Endothelial cell of umbilical vein (primary cell): ENCODE data around the gene PTMA. TPM values are rescaled to one million over a fixed set of nuclear protein-coding genes. Genes with fewer than 3 reads are reported as not detected.

Experiments
- BruUV-seq: library from RNA; stranded (reverse); fragments of 400-500 nt; replicated peaks from 2 replicates; lab custom pipeline; 2021; lab: Mats Ljungman, UMichigan
- CTCF ChIA-PET: fragments of 300-600, 350-600 bp; sonication (Branson Sonifier 250); formaldehyde crosslinking; loops from one replicate; lab custom pipeline; 2021; ENCODE audit warnings: antibody characterized with exemption, inconsistent platforms; lab: Charles Lee
- POLR2A ChIA-PET: fragments of 300-600, 350-600 bp; sonication (Branson Sonifier 250); formaldehyde crosslinking; loops from one replicate; lab custom pipeline; 2021; ENCODE audit warnings: antibody characterized with exemption, inconsistent platforms; lab: Charles Lee
- DNase-seq: peaks from one replicate; pipeline ENCODE4 v3.0.0-alpha.2; 2011; ENCODE audit warnings: low read depth, low spot score
- FAIRE-seq: peaks from 2 replicates; lab custom pipeline; 2011; peaks lifted over from hg19 to GRCh38; lab: Jason Lieb, UNC
- H2AFZ ChIP-seq: 2 replicates; pipeline ENCODE4 v1.6.0; 2012; ENCODE audit warnings: low read depth, low read length, control low read depth, inconsistent platforms
- H3K27ac ChIP-seq: 2 replicates; pipeline ENCODE4 v1.5.1; 2011; ENCODE audit warnings: low read depth, mild to moderate bottlenecking, control low read depth, low read length, moderate library complexity; ENCODE audit not compliant: insufficient read depth
- H3K27me3 ChIP-seq, 2 experiments: 2 replicates each; pipeline versions ENCODE4 v1.6.0 to v1.6.1; 2011; ENCODE audit warnings: low read length in 2 of 2, mixed read lengths in 1 of 2; ENCODE audit not compliant: control insufficient read depth in 2 of 2, insufficient read depth in 2 of 2
- H3K36me3 ChIP-seq, 2 experiments: 2 replicates in 1 of 2; 3 replicates in 1 of 2; pipeline ENCODE4 v1.5.1; 2011; ENCODE audit warnings: low read length in 2 of 2, mild to moderate bottlenecking in 1 of 2, moderate library complexity in 1 of 2; ENCODE audit not compliant: control insufficient read depth in 2 of 2, insufficient read depth in 2 of 2; ENCODE audit errors: extremely low read depth in 1 of 2
- H3K4me1 ChIP-seq: 3 replicates; pipeline ENCODE4 v1.5.1; 2011; ENCODE audit warnings: mild to moderate bottlenecking, low read length; ENCODE audit not compliant: control insufficient read depth, insufficient read depth; ENCODE audit errors: extremely low read depth
- H3K4me2 ChIP-seq: 2 replicates; pipeline ENCODE4 v1.6.1; 2011; ENCODE audit warnings: low read length, control low read depth, mixed read lengths; ENCODE audit not compliant: insufficient read depth
- H3K4me3 ChIP-seq, 3 experiments: fragments of 200-600 bp in 1 of 3; sonication (generic), shearing (Covaris generic) in 1 of 3; replicated peaks in 1 of 3; 2 replicates each; pipeline ENCODE4 v1.5.1; 2011 to 2016; ENCODE audit warnings: control low read depth in 3 of 3, low read length in 3 of 3, mild to moderate bottlenecking in 2 of 3, inconsistent platforms in 1 of 3, low read depth in 1 of 3, moderate library complexity in 1 of 3; ENCODE audit not compliant: insufficient read depth in 1 of 3
- H3K79me2 ChIP-seq: 2 replicates; pipeline ENCODE4 v1.6.0; 2012; ENCODE audit warnings: low read length, inconsistent platforms; ENCODE audit not compliant: control insufficient read depth, insufficient read depth
- H3K9ac ChIP-seq: replicated peaks from 2 replicates; pipeline ENCODE3; 2011; ENCODE audit warnings: low read length, control low read depth; ENCODE audit not compliant: insufficient read depth; ENCODE audit errors: extremely low read depth
- H3K9me1 ChIP-seq: replicated peaks from 3 replicates; pipeline ENCODE4 v1.6.0; 2011; ENCODE audit warnings: mild to moderate bottlenecking, low read length; ENCODE audit not compliant: control insufficient read depth, insufficient read depth; ENCODE audit errors: extremely low read depth
- H3K9me3 ChIP-seq: replicated peaks from 2 replicates; pipeline ENCODE4 v1.5.1; 2012; ENCODE audit warnings: low read length, inconsistent platforms; ENCODE audit not compliant: control insufficient read depth, insufficient read depth
- H4K20me1 ChIP-seq: replicated peaks from 2 replicates; pipeline ENCODE3; 2011; ENCODE audit warnings: mild to moderate bottlenecking, low read length; ENCODE audit not compliant: control insufficient read depth, insufficient read depth; ENCODE audit errors: extremely low read depth
- CTCF ChIP-seq, 2 donors: IDR thresholded peaks; 1 replicate in 1 of 2; 2 replicates in 1 of 2; pipeline ENCODE4 v1.5.1; 2011; ENCODE audit warnings: low read length in 2 of 2, mild to moderate bottlenecking in 2 of 2, moderate library complexity in 2 of 2, control low read depth in 1 of 2, inconsistent platforms in 1 of 2, low read depth in 1 of 2; ENCODE audit not compliant: insufficient read depth in 1 of 2; ENCODE audit errors: extremely low read depth in 1 of 2
- EZH2 ChIP-seq: IDR thresholded peaks from 2 replicates; pipeline ENCODE4 v1.6.1; 2012; ENCODE audit warnings: borderline replicate concordance, low read depth, mild to moderate bottlenecking, moderate library complexity, low read length, inconsistent platforms; ENCODE audit not compliant: severe bottlenecking
- FOS ChIP-seq: IDR thresholded peaks from 2 replicates; pipeline ENCODE4 v1.6.1; 2011; ENCODE audit warnings: mild to moderate bottlenecking, low read length, moderate library complexity, borderline replicate concordance; ENCODE audit not compliant: insufficient read depth
- GATA2 ChIP-seq: IDR thresholded peaks from 2 replicates; pipeline ENCODE4 v1.7.0; 2011; ENCODE audit warnings: low read depth, mild to moderate bottlenecking, moderate library complexity, mixed read lengths, low read length; ENCODE audit not compliant: insufficient read length, insufficient read depth
- JUN ChIP-seq: IDR thresholded peaks from 2 replicates; pipeline ENCODE4 v1.6.1; 2011; ENCODE audit warnings: borderline replicate concordance, low read depth; ENCODE audit not compliant: insufficient read length, insufficient read depth
- MYC ChIP-seq: IDR thresholded peaks from one replicate; pipeline ENCODE4 v1.6.1; 2011; ENCODE audit warnings: mild to moderate bottlenecking, low read depth, low read length
- POLR2A ChIP-seq: IDR thresholded peaks from 2 replicates; pipeline ENCODE4 v1.6.1; 2012; ENCODE audit warnings: low read depth, mild to moderate bottlenecking, control low read depth, low read length
- POLR2AphosphoS5 ChIP-seq: IDR thresholded peaks from 2 replicates; pipeline ENCODE4 v1.6.1; 2012; ENCODE audit warnings: low read depth, mild to moderate bottlenecking, control low read depth, low read length, moderate library complexity; ENCODE audit not compliant: insufficient read depth
- dilution Hi-C: fragments of 300-500 bp; cut with MboI; formaldehyde crosslinking; loops from one replicate; pipeline ENCODE4 v1.15.0; 2019; ENCODE audit warnings: low sequenced_read_pairs; ENCODE audit not compliant: extremely low pct_ligation_motif_present
- intact Hi-C: fragments of 100-400 bp; cut with micrococcal nuclease; formaldehyde crosslinking; loops from one replicate; pipeline ENCODE4 v1.10.0; 2022
- polyA plus RNA-seq, 4 experiments: library from polyadenylated mRNA; depleted of rRNA in 3 of 4; stranded (reverse) in 3 of 4; unstranded in 1 of 4; fragments of >200 nt; gene quantifications; 2 replicates each; pipeline versions ENCODE4 v1.2.1 to v1.2.3, GENCODE V29; 2011 to 2012; ENCODE audit warnings: missing spikeins in 1 of 4
- total RNA-seq: library from RNA; stranded (reverse); gene quantifications from 2 replicates; pipeline ENCODE4 v1.2.3, GENCODE V29; 2021
- TF ChIP-seq, protein P1 (sequence below): IDR thresholded peaks from 2 replicates; pipeline ENCODE4 v1.6.1; 2011; ENCODE audit not compliant: insufficient read depth, insufficient read length

The PTMA gene
- total and polyA plus RNA-seq, 2 donors (not counting 3 experiments of a cell fraction or from before 2014, with no cell fraction given): 404 to 1,488 TPM

- POLR2A ChIA-PET: interaction anchor here (0.5 to 1.3 kb wide), 3 partner anchors 17 to 37 kb away, joined by 3 to 8 read pairs (median 5); no protein-coding TSS in a partner anchor
- peaks cover 27% of the 10 kb centered on the region for H3K79me2 ChIP-seq
- CTCF ChIA-PET: interaction anchor here (0.6 to 13.8 kb wide), 40 partner anchors 8 to 251 kb away, joined by 3 to 583 read pairs (median 5); partner anchors contain the start of genes COPS7B, NCL and PDE6D
- BruUV-seq: no TSS peak
- H4K20me1 ChIP-seq: no peaks in the 10 kb centered on the region
- no peak overlapping the region for H3K4me3 ChIP-seq
- intact Hi-C loops (loop anchor here (1.0 kb wide), 5 partner anchors 28 to 152 kb away; no protein-coding TSS in a partner anchor), dilution Hi-C loops (no loop called here)
- H2AFZ ChIP-seq: no peak overlapping the region
- H3K4me2 ChIP-seq: no peak overlapping the region
- H3K4me1 ChIP-seq: peaks cover 27% of the 10 kb centered on the region
- H3K27me3 ChIP-seq: no peaks in the 10 kb centered on the region
- H3K27ac ChIP-seq: no peak overlapping the region
- TF ChIP-seq FOS: no peak
- no peak for TF ChIP-seq MYC
- peak; percentile 73 to 76 for TF ChIP-seq CTCF (IDR thresholded peaks at IDR 0.05; ENCODE audit: extremely low read depth in 1 of 2, insufficient read depth in 1 of 2, low read depth in 1 of 2, low read length in 2 of 2)
- TF ChIP-seq EZH2: no peak
- TF ChIP-seq JUN: no peak
- no peak for TF ChIP-seq POLR2A
- TF ChIP-seq GATA2: no peak
- peak; percentile 61 for TF ChIP-seq POLR2AphosphoS5
- TF ChIP-seq, protein P1, sequence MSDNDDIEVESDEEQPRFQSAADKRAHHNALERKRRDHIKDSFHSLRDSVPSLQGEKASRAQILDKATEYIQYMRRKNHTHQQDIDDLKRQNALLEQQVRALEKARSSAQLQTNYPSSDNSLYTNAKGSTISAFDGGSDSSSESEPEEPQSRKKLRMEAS: no peak
- peak; percentile 60 for DNase-seq
- H3K9me1 ChIP-seq: no peaks in the 10 kb centered on the region
- peaks cover 11 to 17% of the 10 kb centered on the region in 2 experiments for H3K36me3 ChIP-seq
- peak; percentile 84 for FAIRE-seq
- no peak overlapping the region for H3K9ac ChIP-seq
- no peaks in the 10 kb centered on the region for H3K9me3 ChIP-seq
Observed at GRCh38 chr2:231714639-231715498, 6.5 kb downstream of the PTMA start.
